ENCODE results near the gene UBAP1. TPM values are rescaled to one million over a fixed set of nuclear protein-coding genes. Genes with fewer than 3 reads are reported as not detected.
"Not testable (repeated sequence)": the region's sequence is repeated elsewhere in the genome, so short reads cannot be mapped to it uniquely, and the experiment has no call there.

The UBAP1 gene
- polyA plus RNA-seq, 3 donors: 32.5 to 44.5 (median 39.2) TPM

- intact Hi-C loops (cut with micrococcal nuclease): no loop called here
- no peak overlapping the region for H3K4me2 ChIP-seq (replicated peaks; ENCODE audit: extremely low read depth, low read length, poor library complexity, severe bottlenecking)
- no peak overlapping the region for H2AFZ ChIP-seq (ENCODE audit: insufficient read depth, low read depth, low read length, poor library complexity, severe bottlenecking)
- no peak for DNase-seq
- 100% methylated on average over 2 of the region's 5 CpGs for WGBS (ENCODE audit: insufficient coverage)
- Mint-ChIP-seq H3K4me1 (no peaks in the 10 kb centered on the region), H3K36me3 (peaks cover 20 to 21% of the 10 kb centered on the region in 2 donors), H3K27me3 (ENCODE audit: low read depth in 3 of 3) (no peaks in the 10 kb centered on the region), H3K9me3 (no peaks in the 10 kb centered on the region), H3K4me3 (no peak overlapping the region), H3K27ac (no peak overlapping the region)
- H3K4me3 ChIP-seq (replicated peaks in 1 of 3; ENCODE audit: low read depth in 2 of 3, low read length in 3 of 3): no peak overlapping the region
- no peak overlapping the region for H3K9ac ChIP-seq (ENCODE audit: insufficient read depth, low read length, poor library complexity, severe bottlenecking)
- H3K27me3 ChIP-seq (ENCODE audit: control insufficient read depth in 2 of 2, insufficient read depth in 2 of 2, low read length in 2 of 2): no peaks in the 10 kb centered on the region
- peaks cover 0 to 20% of the 10 kb centered on the region in 2 donors for H3K36me3 ChIP-seq (replicated peaks in 1 of 2; ENCODE audit: control insufficient read depth in 1 of 2, insufficient read depth in 2 of 2, low read length in 2 of 2)
- no peaks in the 10 kb centered on the region for H4K20me1 ChIP-seq (ENCODE audit: insufficient read depth, low read length)
- H3K9me3 ChIP-seq (replicated peaks in 1 of 2; ENCODE audit: control insufficient read depth in 1 of 2, insufficient read depth in 1 of 2, low read length in 2 of 2): no peaks in the 10 kb centered on the region
- no peaks in the 10 kb centered on the region for H3K4me1 ChIP-seq (ENCODE audit: control insufficient read depth in 1 of 2, insufficient read depth in 2 of 2, low read length in 2 of 2)
- TF ChIP-seq CTCF (IDR thresholded peaks at IDR 0.05): no peak
- no peak overlapping the region for H3K27ac ChIP-seq (ENCODE audit: low read depth in 1 of 2, low read length in 2 of 2)
- H3K79me2 ChIP-seq (ENCODE audit: insufficient read depth, low read length): no peaks in the 10 kb centered on the region
Measured at GRCh38 chr9:34271265-34272006, 92.6 kb downstream of the UBAP1 start.

DNA sequence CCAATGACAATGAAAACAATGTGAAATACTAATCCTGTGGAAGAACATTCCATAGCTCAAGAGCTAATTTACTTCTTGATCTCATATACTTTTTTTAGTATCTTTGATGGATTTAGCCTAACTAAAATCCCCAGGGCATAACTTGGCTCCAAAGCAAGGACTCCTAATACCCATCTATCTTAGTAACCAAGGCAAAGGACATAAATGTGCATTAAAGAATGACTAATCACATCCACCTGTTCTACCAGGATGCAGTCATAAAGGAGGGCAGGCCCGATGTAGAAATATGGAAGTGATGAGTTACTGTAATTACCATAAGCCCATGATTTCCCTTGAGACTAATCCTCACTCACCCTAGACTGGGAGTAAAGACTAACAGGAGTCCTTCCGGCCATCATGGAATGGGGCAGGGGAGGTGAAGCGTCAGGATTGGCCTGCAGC lies 93.3 kb downstream of the UBAP1 start:
- H4K20me1 ChIP-seq (ENCODE audit: insufficient read depth, low read length): no peaks in the 10 kb centered on the region
- no CpG with 5 or more reads among the region's 3 CpGs for WGBS (ENCODE audit: insufficient coverage)
- no peaks in the 10 kb centered on the region for H3K4me1 ChIP-seq (ENCODE audit: control insufficient read depth in 1 of 2, insufficient read depth in 2 of 2, low read length in 2 of 2)
- H2AFZ ChIP-seq (ENCODE audit: insufficient read depth, low read depth, low read length, poor library complexity, severe bottlenecking): no peak overlapping the region
- no peak overlapping the region for H3K4me2 ChIP-seq (replicated peaks; ENCODE audit: extremely low read depth, low read length, poor library complexity, severe bottlenecking)
- H3K36me3 Mint-ChIP-seq: peaks cover 20 to 21% of the 10 kb centered on the region in 2 donors
- no peaks in the 10 kb centered on the region for H3K9me3 ChIP-seq (replicated peaks in 1 of 2; ENCODE audit: control insufficient read depth in 1 of 2, insufficient read depth in 1 of 2, low read length in 2 of 2)
- no peaks in the 10 kb centered on the region for H3K4me1 Mint-ChIP-seq
- H3K27ac ChIP-seq (ENCODE audit: low read depth in 1 of 2, low read length in 2 of 2): no peak overlapping the region
- no peak overlapping the region for H3K27ac Mint-ChIP-seq
- no peaks in the 10 kb centered on the region for H3K79me2 ChIP-seq (ENCODE audit: insufficient read depth, low read length)
- no peak overlapping the region for H3K4me3 Mint-ChIP-seq
- no peak overlapping the region for H3K9ac ChIP-seq (ENCODE audit: insufficient read depth, low read length, poor library complexity, severe bottlenecking)
- no peaks in the 10 kb centered on the region for H3K27me3 ChIP-seq (ENCODE audit: control insufficient read depth in 2 of 2, insufficient read depth in 2 of 2, low read length in 2 of 2)
- peaks cover 0 to 20% of the 10 kb centered on the region in 2 donors for H3K36me3 ChIP-seq (replicated peaks in 1 of 2; ENCODE audit: control insufficient read depth in 1 of 2, insufficient read depth in 2 of 2, low read length in 2 of 2)
- intact Hi-C loops (cut with micrococcal nuclease): no loop called here
- TF ChIP-seq CTCF (IDR thresholded peaks at IDR 0.05): no peak
- DNase-seq: no peak
- no peaks in the 10 kb centered on the region for H3K9me3 Mint-ChIP-seq
- no peaks in the 10 kb centered on the region for H3K27me3 Mint-ChIP-seq (ENCODE audit: low read depth in 3 of 3)
- H3K4me3 ChIP-seq (replicated peaks in 1 of 3; ENCODE audit: low read depth in 2 of 3, low read length in 3 of 3): no peak overlapping the region

DNA sequence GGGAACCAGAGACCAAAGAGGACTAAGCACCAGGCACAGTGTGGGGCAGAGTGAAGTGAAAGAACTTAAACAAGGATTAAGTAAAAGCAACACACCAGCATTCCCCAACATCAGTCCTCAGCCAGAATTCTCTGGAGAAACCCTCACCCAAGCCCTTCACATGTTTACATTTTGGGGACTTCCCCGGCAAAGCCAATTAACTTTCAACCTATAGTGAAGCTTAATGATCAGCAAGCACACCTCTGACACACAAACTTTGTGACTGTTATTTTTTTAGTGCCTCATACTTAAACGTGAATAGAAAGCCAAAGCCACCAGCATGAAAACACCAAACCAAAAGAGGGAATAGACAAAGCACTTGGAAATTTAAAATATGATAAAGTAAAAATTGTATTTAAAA lies 94.7 kb downstream of the UBAP1 start:
- H3K4me3 Mint-ChIP-seq; H3K4me2 ChIP-seq (replicated peaks; ENCODE audit: extremely low read depth, low read length, poor library complexity, severe bottlenecking); H3K27me3 Mint-ChIP-seq (ENCODE audit: low read depth in 3 of 3); H3K27me3 ChIP-seq (ENCODE audit: control insufficient read depth in 2 of 2, insufficient read depth in 2 of 2, low read length in 2 of 2); H3K9me3 Mint-ChIP-seq; H3K9me3 ChIP-seq (replicated peaks in 1 of 2; ENCODE audit: control insufficient read depth in 1 of 2, insufficient read depth in 1 of 2, low read length in 2 of 2); H3K4me1 ChIP-seq (ENCODE audit: control insufficient read depth in 1 of 2, insufficient read depth in 2 of 2, low read length in 2 of 2); H2AFZ ChIP-seq (ENCODE audit: insufficient read depth, low read depth, low read length, poor library complexity, severe bottlenecking); H3K4me1 Mint-ChIP-seq; H3K27ac Mint-ChIP-seq; H3K27ac ChIP-seq (ENCODE audit: low read depth in 1 of 2, low read length in 2 of 2); H3K79me2 ChIP-seq (ENCODE audit: insufficient read depth, low read length); DNase-seq; intact Hi-C loops (cut with micrococcal nuclease); H3K9ac ChIP-seq (ENCODE audit: insufficient read depth, low read length, poor library complexity, severe bottlenecking); H3K4me3 ChIP-seq (replicated peaks in 1 of 3; ENCODE audit: low read depth in 2 of 3, low read length in 3 of 3); H4K20me1 ChIP-seq (ENCODE audit: insufficient read depth, low read length): not testable (repeated sequence)
- H3K36me3 Mint-ChIP-seq: peaks cover 17 to 20% of the 10 kb centered on the region in 2 donors
- WGBS (ENCODE audit: insufficient coverage): no CpG with 5 or more reads among the region's 2 CpGs
- H3K36me3 ChIP-seq (replicated peaks in 1 of 2; ENCODE audit: control insufficient read depth in 1 of 2, insufficient read depth in 2 of 2, low read length in 2 of 2): peaks cover 0 to 20% of the 10 kb centered on the region in 2 donors

All from CD14-positive monocyte (primary cell).